Activated CD8-positive, alpha-beta memory T cell treated with anti-CD3 and anti-CD28 coated beads for 1 hour (primary cell): Measurements from ENCODE around the gene BABAM2.
"Not testable (repeated sequence)": the region's sequence is repeated elsewhere in the genome, so short reads cannot be mapped to it uniquely, and the experiment has no call there.

Experiments
- DNase-seq, 2 donors: peaks; one replicate each; pipeline ENCODE4 v3.0.0-alpha.2; 2020; ENCODE audit warnings: low read depth in 1 of 2; ENCODE audit errors: extremely low read depth in 1 of 2

The BABAM2 gene

GRCh38 chr2:28011322-28011737 is 120.8 kb downstream of the BABAM2 start:
- no peak for DNase-seq

- not testable (repeated sequence) for DNase-seq
These were observed 127.9 kb downstream of the BABAM2 start for GRCh38 chr2:28018474-28018873.

GRCh38 chr2:28019521-28019920 is 129.0 kb downstream of the BABAM2 start:
- DNase-seq: not testable (repeated sequence)

GRCh38 chr2:28021898-28022297 is 131.4 kb downstream of the BABAM2 start:
- DNase-seq: no peak

- DNase-seq: no peak
These were observed 134.6 kb downstream of the BABAM2 start for GRCh38 chr2:28025123-28025522.

GRCh38 chr2:28026230-28026629 is 135.7 kb downstream of the BABAM2 start:
- DNase-seq: not testable (repeated sequence)

GRCh38 chr2:28028025-28028424 is 137.5 kb downstream of the BABAM2 start:
- DNase-seq: no peak

- no peak for DNase-seq
These were observed 140.1 kb downstream of the BABAM2 start for GRCh38 chr2:28030600-28030999.

GRCh38 chr2:28032816-28033215 is 142.3 kb downstream of the BABAM2 start:
- no peak for DNase-seq

GRCh38 chr2:28034696-28035095 is 144.2 kb downstream of the BABAM2 start:
- DNase-seq: no peak

GRCh38 chr2:28035163-28035690 is 144.7 kb downstream of the BABAM2 start:
- DNase-seq: no peak

GRCh38 chr2:28035816-28036215 is 145.3 kb downstream of the BABAM2 start:
- no peak for DNase-seq

- no peak for DNase-seq
These were observed 145.8 kb downstream of the BABAM2 start for GRCh38 chr2:28036307-28036706.

- no peak for DNase-seq
These were observed 148.2 kb downstream of the BABAM2 start for GRCh38 chr2:28038722-28039121.

- no peak for DNase-seq
These were observed 155.3 kb downstream of the BABAM2 start for GRCh38 chr2:28045676-28046351.

GRCh38 chr2:28046921-28047320 is 156.4 kb downstream of the BABAM2 start:
- DNase-seq: no peak

- no peak for DNase-seq
These were observed 157.2 kb downstream of the BABAM2 start for GRCh38 chr2:28047681-28048080.

GRCh38 chr2:28048341-28048740 is 157.8 kb downstream of the BABAM2 start:
- no peak for DNase-seq

GRCh38 chr2:28049416-28049815 is 158.9 kb downstream of the BABAM2 start:
- no peak for DNase-seq

- DNase-seq: no peak
These were observed 159.4 kb downstream of the BABAM2 start for GRCh38 chr2:28049899-28050298.

GRCh38 chr2:28052691-28053090 is 162.2 kb downstream of the BABAM2 start:
- no peak for DNase-seq

- no peak for DNase-seq
These were observed 163.1 kb downstream of the BABAM2 start for GRCh38 chr2:28053597-28053996.

- no peak for DNase-seq
These were observed 164.4 kb downstream of the BABAM2 start for GRCh38 chr2:28054916-28055315.
